NCI-H128 (cell line): ENCODE data around the gene ACVR1.
"Not testable (repeated sequence)": the region's sequence is repeated elsewhere in the genome, so short reads cannot be mapped to it uniquely, and the experiment has no call there.

ENCODE experiments used
- DNase-seq: peaks from one replicate; lab custom pipeline; 2025; ENCODE audit not compliant: unreplicated experiment; lab: John Stamatoyannopoulos, UW

ACVR1 gene

GRCh38 chr2:157725846-157726245 lies 150.3 kb downstream of the ACVR1 start:
- no peak for DNase-seq

DNA sequence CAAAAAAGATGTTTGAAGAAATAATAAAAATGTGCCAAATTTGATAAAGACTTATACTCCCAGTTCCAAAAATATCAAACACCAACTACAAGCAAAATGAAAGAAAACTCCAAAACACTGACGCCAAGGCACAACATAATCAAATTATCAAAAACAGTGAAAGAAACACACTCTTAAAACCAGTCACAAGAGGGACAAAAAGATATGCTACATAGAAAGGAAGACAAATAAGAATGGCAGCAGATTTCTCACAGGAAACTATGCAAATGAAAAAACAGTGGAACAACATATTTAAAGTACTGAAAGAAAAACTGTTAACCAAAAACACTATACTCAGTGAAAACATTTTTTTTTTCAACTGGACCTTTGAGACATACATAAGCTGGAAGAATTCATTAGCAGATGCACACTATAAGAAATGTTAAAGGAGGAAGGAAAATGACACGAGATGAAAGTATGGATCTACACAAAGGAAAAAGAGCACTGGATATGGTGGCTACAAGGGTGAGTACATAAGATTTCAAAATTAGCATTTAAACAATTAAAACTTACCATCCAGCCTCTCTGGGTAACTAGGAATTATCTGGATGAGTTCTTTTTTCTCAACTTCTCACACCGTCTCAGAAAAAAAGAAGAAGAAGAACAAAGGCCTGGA lies 153.4 kb downstream of the ACVR1 start:
- DNase-seq = no peak

DNA sequence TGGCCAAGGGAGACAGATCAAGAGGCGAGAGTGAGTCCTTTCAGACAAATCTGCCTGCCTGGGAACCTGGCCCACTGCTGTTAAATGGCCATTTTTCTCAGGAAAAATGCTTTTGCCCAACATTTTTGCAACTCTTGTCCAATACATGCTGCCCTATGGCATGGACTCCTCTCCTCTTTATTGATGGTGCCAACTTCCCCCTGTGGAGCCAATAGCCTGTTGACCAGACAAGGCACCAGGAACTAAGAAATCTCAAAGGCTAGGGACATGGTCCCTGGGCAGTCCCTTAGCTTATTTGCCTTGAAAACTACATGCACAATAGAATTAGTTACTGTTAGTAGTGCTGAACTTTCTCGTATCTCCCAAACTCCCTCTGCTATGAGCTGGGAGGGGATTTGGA lies 155.6 kb downstream of the ACVR1 start:
- DNase-seq = no peak

GRCh38 chr2:157704653-157705052 lies 171.5 kb downstream of the ACVR1 start:
- not testable (repeated sequence) for DNase-seq

DNA sequence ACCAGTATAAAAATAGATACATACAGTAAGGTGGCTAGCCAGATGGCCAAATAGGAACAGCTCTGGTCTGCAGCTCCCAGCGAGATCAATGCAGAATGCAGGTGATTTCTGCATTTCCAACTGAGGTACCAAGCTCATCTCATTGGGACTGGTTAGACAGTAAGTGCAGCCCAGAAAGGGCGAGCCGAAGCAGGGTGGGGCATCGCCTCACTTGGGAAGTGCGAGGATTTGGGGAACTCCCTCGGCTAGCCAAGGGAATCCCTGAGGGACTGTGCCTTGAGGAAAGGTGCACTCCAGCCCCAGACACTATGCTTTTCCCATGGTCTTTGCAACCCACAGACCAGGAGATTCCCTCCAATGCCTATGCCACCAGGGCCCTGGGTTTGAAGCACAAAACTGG lies 172.0 kb downstream of the ACVR1 start:
- DNase-seq = not testable (repeated sequence)

- no peak for DNase-seq
Observed at GRCh38 chr2:157699806-157700205, 176.3 kb downstream of the ACVR1 start.

DNA sequence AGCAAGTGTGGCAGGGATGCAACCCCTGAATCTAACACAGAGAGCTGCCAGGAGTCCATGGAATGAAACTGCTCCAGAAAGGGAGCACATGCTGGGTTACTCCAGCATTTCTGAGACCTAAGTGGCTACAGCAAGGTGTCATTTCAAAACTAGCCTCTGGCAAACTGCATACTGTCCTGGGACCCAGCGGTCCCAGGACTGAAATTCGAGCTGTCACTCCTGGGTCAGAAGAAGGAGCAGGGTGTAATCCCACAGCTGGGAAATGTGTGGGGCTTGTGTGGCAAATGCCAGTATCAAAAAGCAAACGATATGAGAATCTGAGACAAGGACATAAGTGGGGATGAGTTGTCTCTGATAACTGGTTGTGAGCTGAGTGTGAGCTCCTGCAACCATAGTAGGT lies 177.1 kb downstream of the ACVR1 start:
- DNase-seq = no peak

DNA sequence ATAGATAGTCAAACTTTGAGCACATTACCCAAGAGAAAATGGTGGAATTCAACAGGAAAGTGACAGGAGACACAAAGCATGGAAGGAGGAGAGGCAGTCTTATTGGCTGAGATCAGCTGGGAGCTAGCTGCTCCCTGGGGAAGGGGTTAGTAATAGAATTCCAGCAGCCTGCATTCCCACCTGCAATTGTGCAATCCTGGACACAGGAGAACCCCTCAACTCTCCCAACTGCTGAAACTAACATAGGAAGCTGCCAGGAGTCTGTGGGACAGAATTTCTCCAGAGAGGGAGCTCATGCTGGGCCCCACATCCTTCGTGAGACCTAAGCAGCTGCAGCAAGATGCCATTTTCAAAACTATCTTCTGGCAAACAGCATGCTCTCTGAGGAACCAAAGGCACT lies 177.7 kb downstream of the ACVR1 start:
- DNase-seq = no peak

DNA sequence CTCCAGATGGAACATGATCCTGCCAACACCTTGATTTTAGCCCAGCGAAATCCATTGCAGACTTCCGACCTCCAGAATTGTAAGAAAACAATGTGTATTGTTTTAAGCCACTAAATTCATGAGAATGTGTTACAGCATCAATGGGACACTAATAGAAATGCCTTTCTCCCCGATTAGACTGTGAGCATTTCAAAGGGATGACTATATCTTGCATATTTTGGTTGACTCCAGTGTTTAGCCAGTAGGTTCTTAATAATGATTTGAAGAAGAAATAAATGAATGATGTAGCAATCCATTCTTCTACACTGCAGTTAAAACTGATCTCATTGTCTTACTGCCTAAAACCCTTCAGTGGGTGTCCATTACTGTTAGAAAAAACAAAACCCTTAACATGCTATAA lies 180.1 kb downstream of the ACVR1 start:
- DNase-seq = no peak

GRCh38 chr2:157692768-157693167 lies 183.4 kb downstream of the ACVR1 start:
- DNase-seq = no peak

DNA sequence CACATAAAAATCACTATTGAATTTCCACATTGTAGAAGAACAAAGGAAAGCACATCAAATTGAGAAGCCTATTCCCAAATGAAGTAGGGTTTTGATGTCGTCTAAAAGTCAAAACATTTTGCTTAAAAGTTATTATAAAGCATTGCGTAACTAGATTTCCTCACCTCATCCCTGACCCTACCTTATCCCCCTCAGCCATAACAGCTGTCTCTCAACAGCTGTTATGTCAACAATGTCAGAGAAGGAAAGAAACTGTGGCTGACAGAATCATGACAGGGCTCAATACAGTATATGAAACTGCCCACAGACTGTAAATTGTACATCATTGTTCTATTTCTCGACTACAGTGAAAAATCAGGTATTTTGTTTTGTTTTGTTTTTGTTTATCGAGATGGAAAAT lies 184.4 kb downstream of the ACVR1 start:
- no peak for DNase-seq

DNA sequence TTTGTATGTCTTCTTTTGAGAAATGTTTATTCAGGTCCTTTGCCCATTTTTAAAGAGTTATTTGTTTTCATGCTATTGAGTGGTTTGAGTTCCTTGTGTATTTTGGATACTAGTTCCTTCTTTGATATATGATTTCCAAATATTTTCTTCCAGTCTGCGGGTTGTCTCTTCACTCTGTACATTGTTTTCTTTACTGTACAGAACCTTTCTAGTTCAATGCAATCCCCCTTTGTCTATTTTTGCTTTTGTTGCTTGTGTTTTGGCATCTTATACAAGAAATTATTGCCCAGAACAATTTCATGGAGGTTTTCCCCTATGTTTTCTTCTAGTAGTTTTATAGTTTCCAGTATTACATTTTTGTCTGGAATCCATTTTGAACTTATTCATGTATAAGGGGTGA lies 185.0 kb downstream of the ACVR1 start:
- no peak for DNase-seq
